ENCODE data around the gene ATP6V1G2. TPM values are rescaled to one million over a fixed set of nuclear protein-coding genes. Genes with fewer than 3 reads are reported as not detected.

Gene ATP6V1G2
- total and polyA plus RNA-seq, 2 of the 8 experiments (the other 6 are each of a cell fraction or from before 2014, with no cell fraction given), result 3.0 to 5.7 TPM

- 84% methylated on average over 8 of the region's 12 CpGs; no CpG with 5 or more reads in 1 of the 2 experiments for WGBS, 2 experiments (ENCODE audit: extremely low coverage in 1 of 2, insufficient coverage in 1 of 2, insufficient read length in 1 of 2, insufficient replicate concordance in 2 of 2, low coverage in 1 of 2, low lambda C conversion rate in 2 of 2, missing lambda C conversion rate in 1 of 2)
- Histone ChIP-seq H3K18ac (ENCODE audit: extremely low read depth, low read length) (no peak overlapping the region), H2BK20ac (ENCODE audit: low read length) (no peak overlapping the region), H2BK15ac (ENCODE audit: low read length) (no peak overlapping the region), H2AK5ac (ENCODE audit: low read depth, low read length) (no peak overlapping the region), H3K27ac (ENCODE audit: low read depth, low read length) (no peak overlapping the region), H4K91ac (replicated peaks; ENCODE audit: insufficient read length, low read length) (no peak overlapping the region), H2AFZ (ENCODE audit: low read length) (no peak overlapping the region), H4K8ac (ENCODE audit: extremely low read depth, insufficient read depth, low read length) (no peak overlapping the region; the same call in 1 of the 2 replicates), H2BK12ac (ENCODE audit: low read depth, low read length) (no peak overlapping the region), H3K4me2 (ENCODE audit: insufficient read depth in 1 of 2, low read depth in 2 of 2, low read length in 2 of 2) (no peak overlapping the region), H3K56ac (replicated peaks; ENCODE audit: insufficient read length, low read depth, low read length) (no peak overlapping the region), H3K14ac (ENCODE audit: insufficient read length) (no peak overlapping the region), H3K23me2 (ENCODE audit: low read depth, low read length) (0 out of 2 replicates have a peak, but pooled peaks cover 2% of the 10 kb centered on the region), H2BK120ac (replicated peaks; ENCODE audit: low read depth, low read length) (no peak overlapping the region), H3K79me1 (ENCODE audit: low read depth, low read length) (no peaks in the 10 kb centered on the region), H3K9ac (replicated peaks in 1 of 4; ENCODE audit: extremely low read depth in 1 of 4, low read depth in 3 of 4, low read length in 3 of 4) (no peak overlapping the region), H4K5ac (ENCODE audit: insufficient read length, low read depth, low read length) (no peak overlapping the region), H3K23ac (ENCODE audit: insufficient read length) (no peak overlapping the region), H3K4me3 (ENCODE audit: extremely low read depth in 1 of 4, insufficient read depth in 2 of 4, low read depth in 3 of 4, low read length in 4 of 4) (no peak overlapping the region), H3K9me3 (ENCODE audit: insufficient read depth in 2 of 2, low read depth in 1 of 2, low read length in 1 of 2) (no peaks in the 10 kb centered on the region), H4K20me1 (replicated peaks in 1 of 2; ENCODE audit: control insufficient read depth in 1 of 2, insufficient read depth in 2 of 2, low read length in 2 of 2) (no peaks in the 10 kb centered on the region), H3K4me1 (replicated peaks in 1 of 4; ENCODE audit: control insufficient read depth in 3 of 4, insufficient read depth in 4 of 4, low read length in 3 of 4) (peaks cover 0 to 4% (median 0%) of the 10 kb centered on the region in 4 experiments; a peak in 1 of 7 replicates), H3K79me2 (ENCODE audit: control insufficient read depth in 1 of 2, insufficient read depth in 2 of 2, low read length in 2 of 2) (no peaks in the 10 kb centered on the region), H2BK5ac (ENCODE audit: low read depth, low read length) (no peak overlapping the region), H3K36me3 (ENCODE audit: control insufficient read depth in 2 of 4, insufficient read depth in 4 of 4, low read length in 3 of 4) (no peaks in the 10 kb centered on the region), H3K4ac (replicated peaks; ENCODE audit: insufficient read length, low read depth, low read length) (no peak overlapping the region), H3K27me3 (replicated peaks in 1 of 4; ENCODE audit: control insufficient read depth in 3 of 4, extremely low read depth in 1 of 4, insufficient read depth in 3 of 4, low read length in 3 of 4) (no peaks in the 10 kb centered on the region)
- DNase-seq (ENCODE audit: low read depth in 1 of 2, low spot score in 2 of 2) (no peak), FAIRE-seq (no peak)
- CTCF ChIA-PET (ENCODE audit: partially characterized antibody), result interaction anchor here (0.7 to 22.0 kb wide), 10 partner anchors 4 to 69 kb away, joined by 3 to 640 read pairs (median 8); partner anchors contain the start of genes AIF1, ATP6V1G2, LST1 and LTB
- POLR2A ChIA-PET (ENCODE audit: partially characterized antibody), result interaction anchor here (0.6 to 3.9 kb wide), 12 partner anchors 8 to 59 kb away, joined by 3 to 16 read pairs (median 5); partner anchors contain the start of genes ATP6V1G2, DDX39B, MCCD1 and NFKBIL1
- no peak for TF ChIP-seq E2F6 (IDR thresholded peaks at IDR 0.05)
- TF ChIP-seq ATF2 (IDR thresholded peaks at IDR 0.05; ENCODE audit: low read length), result no peak
- no peak for TF ChIP-seq SP1 (IDR thresholded peaks at IDR 0.05; ENCODE audit: low read depth, low read length)
- no peak for TF ChIP-seq GTF2F1 (IDR thresholded peaks at IDR 0.05; ENCODE audit: borderline replicate concordance, low read depth, low read length)
- no peak for TF ChIP-seq TBP (IDR thresholded peaks at IDR 0.05; ENCODE audit: low read depth, low read length)
- TF ChIP-seq RNF2 (IDR thresholded peaks at IDR 0.05; ENCODE audit: borderline replicate concordance, low read depth, low read length, missing control alignments, poor library complexity, severe bottlenecking), result no peak
- TF ChIP-seq BRCA1 (IDR thresholded peaks at IDR 0.05; ENCODE audit: low read depth, low read length), result no peak
- TF ChIP-seq CREB1 (IDR thresholded peaks at IDR 0.05), result no peak
These were observed 41.7 kb upstream of the ATP6V1G2 start for GRCh38 chr6:31587791-31588777.

All from H1 (cell line).